CD4-positive, alpha-beta T cell treated with Interleukin-4 for 4 hours (primary cell): ENCODE data around the gene PKIG.
"Not testable (repeated sequence)": the region's sequence is repeated elsewhere in the genome, so short reads cannot be mapped to it uniquely, and the experiment has no call there.

Experiments
- DNase-seq: peaks from one replicate; pipeline ENCODE4 v3.0.0-alpha.2; 2020

The PKIG gene

GRCh38 chr20:44582311-44583025 is at the start of gene PKIG:
PKIG (plus strand) TSS chr20:44582579; CDS start chr20:44614557, 31,978 bp downstream.
- DNase-seq, result no peak

- peak; percentile 31 for DNase-seq
Observed at GRCh38 chr20:44532981-44533331, 49.4 kb upstream of the PKIG start.

GRCh38 chr20:44533928-44534327 is 48.5 kb upstream of the PKIG start:
- DNase-seq, result no peak

- no peak for DNase-seq
Observed at GRCh38 chr20:44536175-44536574, 46.2 kb upstream of the PKIG start.

- DNase-seq, result no peak
Observed at GRCh38 chr20:44537993-44538392, 44.4 kb upstream of the PKIG start.

GRCh38 chr20:44540834-44541233 is 41.5 kb upstream of the PKIG start:
- no peak for DNase-seq

- DNase-seq, result no peak
Observed at GRCh38 chr20:44541992-44542391, 40.4 kb upstream of the PKIG start.

GRCh38 chr20:44542890-44543289 is 39.5 kb upstream of the PKIG start:
- DNase-seq, result no peak

- no peak for DNase-seq
Observed at GRCh38 chr20:44543358-44543757, 39.0 kb upstream of the PKIG start.

GRCh38 chr20:44544263-44544662 is 38.1 kb upstream of the PKIG start:
- no peak for DNase-seq

GRCh38 chr20:44547419-44547818 is 35.0 kb upstream of the PKIG start:
- DNase-seq, result no peak

- no peak for DNase-seq
Observed at GRCh38 chr20:44549123-44549522, 33.3 kb upstream of the PKIG start.

GRCh38 chr20:44552050-44552449 is 30.3 kb upstream of the PKIG start:
- no peak for DNase-seq

- no peak for DNase-seq
Observed at GRCh38 chr20:44552568-44552949, 29.8 kb upstream of the PKIG start.

GRCh38 chr20:44552950-44553908 is 29.1 kb upstream of the PKIG start:
- peak; percentile 18 for DNase-seq

- DNase-seq, result no peak
Observed at GRCh38 chr20:44559302-44559701, 23.1 kb upstream of the PKIG start.

GRCh38 chr20:44560229-44560628 is 22.1 kb upstream of the PKIG start:
- DNase-seq, result no peak

GRCh38 chr20:44560818-44561217 is 21.6 kb upstream of the PKIG start:
- DNase-seq, result not testable (repeated sequence)

- no peak for DNase-seq
Observed at GRCh38 chr20:44561876-44562275, 20.5 kb upstream of the PKIG start.

GRCh38 chr20:44566018-44566417 is 16.4 kb upstream of the PKIG start:
- DNase-seq, result no peak

GRCh38 chr20:44566811-44567210 is 15.6 kb upstream of the PKIG start:
- no peak for DNase-seq

- DNase-seq, result no peak
Observed at GRCh38 chr20:44570367-44570766, 12.0 kb upstream of the PKIG start.

GRCh38 chr20:44571362-44571988 is 10.9 kb upstream of the PKIG start:
- DNase-seq, result no peak
